ENCODE data around the gene ANAPC15. TPM values are rescaled to one million over a fixed set of nuclear protein-coding genes. Genes with fewer than 3 reads are reported as not detected.
A peak's percentile ranks its signal among the peaks of the same experiment; 100 is the strongest.

Gene ANAPC15
- total RNA-seq, 1 experiment from 2014 or later: 75.4 TPM

DNA sequence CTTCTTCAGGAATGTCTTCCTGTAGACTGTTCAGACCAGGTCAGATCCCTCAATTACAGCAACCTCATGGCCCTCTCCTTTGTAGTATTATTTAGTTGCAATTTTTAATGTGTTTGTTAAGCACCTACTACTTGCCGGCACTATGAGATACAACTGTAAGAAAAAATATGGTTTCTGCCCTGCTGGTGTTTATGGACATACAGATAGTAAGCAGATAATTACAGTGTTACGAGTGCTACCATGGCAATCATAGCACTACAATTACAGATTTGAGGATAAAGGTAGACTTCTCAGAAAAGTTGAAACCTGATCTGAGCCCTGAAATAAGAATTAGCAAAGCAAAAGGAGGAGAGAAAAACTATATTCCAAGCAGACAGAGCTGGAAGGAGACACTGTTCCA, 29.1 kb downstream of the ANAPC15 start:
- CTCF ChIA-PET: interaction anchor here (0.5 kb wide), 1 partner anchor 32 kb away, joined by 3 read pairs; no protein-coding TSS in a partner anchor

GRCh38 chr11:72081821-72082453, 30.6 kb downstream of the ANAPC15 start:
- H3K36me3 Mint-ChIP-seq: peaks cover 6% of the 10 kb centered on the region; the same call in 1 of the 2 replicates
- POLR2A ChIA-PET: interaction anchor here (0.9 kb wide), 1 partner anchor 29 kb away, joined by 3 read pairs; no protein-coding TSS in a partner anchor
- TF ChIP-seq, protein P1, sequence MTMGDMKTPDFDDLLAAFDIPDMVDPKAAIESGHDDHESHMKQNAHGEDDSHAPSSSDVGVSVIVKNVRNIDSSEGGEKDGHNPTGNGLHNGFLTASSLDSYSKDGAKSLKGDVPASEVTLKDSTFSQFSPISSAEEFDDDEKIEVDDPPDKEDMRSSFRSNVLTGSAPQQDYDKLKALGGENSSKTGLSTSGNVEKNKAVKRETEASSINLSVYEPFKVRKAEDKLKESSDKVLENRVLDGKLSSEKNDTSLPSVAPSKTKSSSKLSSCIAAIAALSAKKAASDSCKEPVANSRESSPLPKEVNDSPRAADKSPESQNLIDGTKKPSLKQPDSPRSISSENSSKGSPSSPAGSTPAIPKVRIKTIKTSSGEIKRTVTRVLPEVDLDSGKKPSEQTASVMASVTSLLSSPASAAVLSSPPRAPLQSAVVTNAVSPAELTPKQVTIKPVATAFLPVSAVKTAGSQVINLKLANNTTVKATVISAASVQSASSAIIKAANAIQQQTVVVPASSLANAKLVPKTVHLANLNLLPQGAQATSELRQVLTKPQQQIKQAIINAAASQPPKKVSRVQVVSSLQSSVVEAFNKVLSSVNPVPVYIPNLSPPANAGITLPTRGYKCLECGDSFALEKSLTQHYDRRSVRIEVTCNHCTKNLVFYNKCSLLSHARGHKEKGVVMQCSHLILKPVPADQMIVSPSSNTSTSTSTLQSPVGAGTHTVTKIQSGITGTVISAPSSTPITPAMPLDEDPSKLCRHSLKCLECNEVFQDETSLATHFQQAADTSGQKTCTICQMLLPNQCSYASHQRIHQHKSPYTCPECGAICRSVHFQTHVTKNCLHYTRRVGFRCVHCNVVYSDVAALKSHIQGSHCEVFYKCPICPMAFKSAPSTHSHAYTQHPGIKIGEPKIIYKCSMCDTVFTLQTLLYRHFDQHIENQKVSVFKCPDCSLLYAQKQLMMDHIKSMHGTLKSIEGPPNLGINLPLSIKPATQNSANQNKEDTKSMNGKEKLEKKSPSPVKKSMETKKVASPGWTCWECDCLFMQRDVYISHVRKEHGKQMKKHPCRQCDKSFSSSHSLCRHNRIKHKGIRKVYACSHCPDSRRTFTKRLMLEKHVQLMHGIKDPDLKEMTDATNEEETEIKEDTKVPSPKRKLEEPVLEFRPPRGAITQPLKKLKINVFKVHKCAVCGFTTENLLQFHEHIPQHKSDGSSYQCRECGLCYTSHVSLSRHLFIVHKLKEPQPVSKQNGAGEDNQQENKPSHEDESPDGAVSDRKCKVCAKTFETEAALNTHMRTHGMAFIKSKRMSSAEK (CRISPR knock-in tag; IDR thresholded peaks at IDR 0.05; ENCODE audit: borderline replicate concordance): no peak
- TF ChIP-seq NFE2L1 (CRISPR knock-in tag; IDR thresholded peaks at IDR 0.05) (no peak), GABPB1 (CRISPR knock-in tag; IDR thresholded peaks at IDR 0.05) (no peak), ZNF396 (CRISPR knock-in tag; IDR thresholded peaks at IDR 0.05; ENCODE audit: borderline replicate concordance) (no peak), ZNF263 (CRISPR knock-in tag; IDR thresholded peaks at IDR 0.05; ENCODE audit: low read depth) (no peak), CDX4 (CRISPR knock-in tag; IDR thresholded peaks at IDR 0.05; ENCODE audit: borderline replicate concordance) (no peak)
- TF ChIP-seq, protein P2, sequence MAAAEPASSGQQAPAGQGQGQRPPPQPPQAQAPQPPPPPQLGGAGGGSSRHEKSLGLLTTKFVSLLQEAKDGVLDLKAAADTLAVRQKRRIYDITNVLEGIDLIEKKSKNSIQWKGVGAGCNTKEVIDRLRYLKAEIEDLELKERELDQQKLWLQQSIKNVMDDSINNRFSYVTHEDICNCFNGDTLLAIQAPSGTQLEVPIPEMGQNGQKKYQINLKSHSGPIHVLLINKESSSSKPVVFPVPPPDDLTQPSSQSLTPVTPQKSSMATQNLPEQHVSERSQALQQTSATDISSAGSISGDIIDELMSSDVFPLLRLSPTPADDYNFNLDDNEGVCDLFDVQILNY (CRISPR knock-in tag; IDR thresholded peaks at IDR 0.05): no peak

More for the DNA sequence above, 29.1 kb downstream of the ANAPC15 start:
- DNase-seq (ENCODE audit: low spot score) (no peak), ATAC-seq (no peak)
- Mint-ChIP-seq H3K9me3 (no peaks in the 10 kb centered on the region), H3K27me3 (ENCODE audit: low read depth) (no peaks in the 10 kb centered on the region), H3K36me3 (0 out of 2 replicates have a peak, but pooled peaks cover 2% of the 10 kb centered on the region), H3K27ac (0 out of 2 replicates have a peak overlapping the region, but pooled peaks have one; percentile 10), H3K4me3 (no peak overlapping the region), H3K4me1 (peaks cover 15% of the 10 kb centered on the region)
- POLR2A ChIA-PET: no interaction called here
- TF ChIP-seq SOX15 (CRISPR knock-in tag; IDR thresholded peaks at IDR 0.05) (no peak), MAX (CRISPR knock-in tag; IDR thresholded peaks at IDR 0.05) (no peak), PRDM15 (CRISPR knock-in tag; IDR thresholded peaks at IDR 0.05) (no peak), E2F1 (CRISPR knock-in tag; IDR thresholded peaks at IDR 0.05) (no peak), ATF1 (CRISPR knock-in tag; IDR thresholded peaks at IDR 0.05) (no peak), MYBL2 (CRISPR knock-in tag; IDR thresholded peaks at IDR 0.05) (no peak)
- TF ChIP-seq, protein P3, sequence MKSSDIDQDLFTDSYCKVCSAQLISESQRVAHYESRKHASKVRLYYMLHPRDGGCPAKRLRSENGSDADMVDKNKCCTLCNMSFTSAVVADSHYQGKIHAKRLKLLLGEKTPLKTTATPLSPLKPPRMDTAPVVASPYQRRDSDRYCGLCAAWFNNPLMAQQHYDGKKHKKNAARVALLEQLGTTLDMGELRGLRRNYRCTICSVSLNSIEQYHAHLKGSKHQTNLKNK (CRISPR knock-in tag; IDR thresholded peaks at IDR 0.05): no peak
- TF ChIP-seq, protein P4, sequence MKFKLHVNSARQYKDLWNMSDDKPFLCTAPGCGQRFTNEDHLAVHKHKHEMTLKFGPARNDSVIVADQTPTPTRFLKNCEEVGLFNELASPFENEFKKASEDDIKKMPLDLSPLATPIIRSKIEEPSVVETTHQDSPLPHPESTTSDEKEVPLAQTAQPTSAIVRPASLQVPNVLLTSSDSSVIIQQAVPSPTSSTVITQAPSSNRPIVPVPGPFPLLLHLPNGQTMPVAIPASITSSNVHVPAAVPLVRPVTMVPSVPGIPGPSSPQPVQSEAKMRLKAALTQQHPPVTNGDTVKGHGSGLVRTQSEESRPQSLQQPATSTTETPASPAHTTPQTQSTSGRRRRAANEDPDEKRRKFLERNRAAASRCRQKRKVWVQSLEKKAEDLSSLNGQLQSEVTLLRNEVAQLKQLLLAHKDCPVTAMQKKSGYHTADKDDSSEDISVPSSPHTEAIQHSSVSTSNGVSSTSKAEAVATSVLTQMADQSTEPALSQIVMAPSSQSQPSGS (CRISPR knock-in tag; IDR thresholded peaks at IDR 0.05; ENCODE audit: borderline replicate concordance, low read depth): no peak

More at GRCh38 chr11:72081821-72082453, 30.6 kb downstream of the ANAPC15 start:
- Mint-ChIP-seq H3K4me3 (peak overlapping the region; percentile 84), H3K4me1 (peaks cover 17% of the 10 kb centered on the region), H3K27me3 (ENCODE audit: low read depth) (no peaks in the 10 kb centered on the region), H3K27ac (peak overlapping the region; percentile 96), H3K9me3 (no peaks in the 10 kb centered on the region)
- no peak for DNase-seq (ENCODE audit: low spot score)
- CTCF ChIA-PET: interaction anchor here (0.9 to 2.5 kb wide), 3 partner anchors 9 to 57 kb away, joined by 3 to 21 read pairs (median 13); no protein-coding TSS in a partner anchor
- ATAC-seq: no peak

Data from WTC11 (cell line).